ENCODE data around the gene SPSB4.
"Not testable (repeated sequence)": the region's sequence is repeated elsewhere in the genome, so short reads cannot be mapped to it uniquely, and the experiment has no call there.

SPSB4 gene

DNA sequence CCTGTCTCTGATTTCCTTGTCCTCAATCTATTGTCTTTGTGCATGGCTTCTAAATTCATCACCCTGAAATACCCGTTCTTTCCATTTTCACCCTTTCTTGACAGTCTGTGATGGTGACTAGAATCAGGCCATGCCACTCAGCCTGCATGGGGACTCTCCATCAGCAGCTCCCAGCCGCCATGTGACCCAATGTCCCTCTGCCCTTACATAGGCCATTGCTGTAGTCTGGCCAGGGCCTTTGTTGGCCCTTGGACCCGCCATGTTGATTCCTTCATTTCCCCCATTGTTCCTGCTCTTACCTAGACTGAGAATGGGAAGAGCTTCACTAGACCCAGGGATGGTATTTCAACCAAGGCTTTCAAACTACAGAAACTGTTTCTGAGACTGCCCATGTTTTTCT lies 45.8 kb downstream of the SPSB4 start:
- DNase-seq = no peak

DNA sequence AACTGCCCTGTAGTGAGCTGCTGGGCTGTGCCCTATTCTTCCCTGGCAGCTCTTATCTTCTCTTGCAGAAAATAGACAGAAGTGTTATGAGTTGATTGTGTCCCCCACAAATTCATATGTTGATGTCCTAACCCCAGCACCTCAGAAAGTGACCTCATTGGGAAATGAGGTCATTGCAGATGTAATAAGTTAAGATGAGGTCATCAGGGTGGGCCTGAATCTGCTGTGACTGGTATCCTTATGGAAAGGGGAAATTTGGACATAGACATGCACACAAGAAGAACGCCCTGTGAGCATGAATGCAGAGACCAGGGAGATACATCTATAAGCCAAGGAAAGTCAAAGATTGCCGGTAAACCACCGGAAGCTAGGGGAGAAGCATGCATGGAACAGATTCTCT lies 49.0 kb downstream of the SPSB4 start:
- DNase-seq = no peak

DNA sequence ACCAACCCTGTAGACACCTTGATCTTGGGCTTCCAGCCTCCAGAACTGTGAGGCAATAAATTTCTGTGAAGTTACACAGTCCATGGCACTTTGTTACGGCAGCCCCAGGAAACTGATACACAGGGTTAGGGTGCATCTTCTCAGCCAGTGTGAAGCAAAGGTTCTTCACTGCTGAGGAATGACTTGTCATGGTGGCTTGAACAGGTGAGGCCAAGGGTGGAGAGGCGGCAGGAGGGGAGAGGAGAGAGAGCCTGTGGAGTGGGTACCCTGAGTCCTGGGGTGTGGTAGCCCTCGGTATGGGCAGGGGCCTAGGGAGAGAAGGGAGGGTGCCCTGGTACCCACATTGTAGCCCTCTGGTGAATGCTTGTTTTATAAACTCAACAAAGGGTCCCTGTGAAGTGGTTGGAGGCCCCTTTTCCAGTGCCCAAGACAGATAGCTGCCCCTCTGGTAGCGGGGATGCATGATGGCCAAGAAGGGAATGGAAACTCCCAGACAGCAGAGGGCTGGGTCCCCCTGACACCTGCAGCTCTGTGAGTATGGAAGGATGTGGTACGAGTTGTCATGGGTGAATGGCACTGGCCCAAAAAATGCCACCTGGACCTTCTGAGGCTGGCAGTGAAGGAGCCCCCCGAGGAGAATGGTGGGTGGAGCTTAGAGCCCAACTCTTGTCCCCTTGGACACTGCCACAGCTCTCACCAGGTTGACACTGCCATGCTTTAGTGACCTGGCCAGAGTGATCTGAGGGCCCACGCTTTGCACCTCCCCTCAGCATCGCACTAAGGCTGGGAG lies 49.6 kb downstream of the SPSB4 start:
- no peak for DNase-seq

DNA sequence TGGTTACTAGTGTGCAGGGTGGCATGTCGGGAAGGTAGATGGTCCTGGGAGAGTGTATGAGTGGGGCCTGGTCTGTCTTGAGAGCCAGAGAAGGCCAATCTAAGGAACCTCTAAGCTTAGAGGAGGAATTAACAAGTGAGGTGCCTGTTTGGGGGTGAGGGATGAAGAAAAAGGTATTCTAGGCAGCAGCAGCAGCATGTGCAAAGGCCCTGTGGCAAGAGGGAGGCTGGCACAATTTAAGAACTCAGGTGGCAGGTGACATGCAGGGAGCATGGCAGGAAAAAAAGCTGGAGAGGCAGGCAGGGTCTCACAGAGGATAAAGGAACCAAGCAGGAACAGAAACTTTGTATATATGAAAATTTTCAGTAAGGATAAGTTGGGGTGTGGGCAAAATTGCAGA lies 51.2 kb downstream of the SPSB4 start:
- DNase-seq = no peak

DNA sequence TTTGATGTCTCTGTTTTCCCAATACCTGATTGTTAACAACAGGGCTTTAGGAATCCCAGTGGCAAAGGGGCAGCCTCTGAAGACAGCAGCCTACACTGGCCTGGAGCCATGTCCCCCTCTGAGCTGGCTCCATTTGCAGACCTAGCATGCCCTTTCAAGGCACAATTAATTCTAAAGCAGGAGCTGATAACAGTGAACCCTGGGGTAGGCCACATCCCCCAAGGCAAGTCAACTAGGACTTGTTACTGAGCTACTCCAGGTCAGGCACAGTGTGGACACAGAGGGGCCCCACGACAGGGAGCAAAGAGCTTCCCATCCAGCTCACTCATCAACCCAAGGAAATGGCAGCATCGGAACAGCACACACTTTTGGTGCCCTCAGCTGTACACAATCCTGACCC lies 51.9 kb downstream of the SPSB4 start:
- no peak for DNase-seq

DNA sequence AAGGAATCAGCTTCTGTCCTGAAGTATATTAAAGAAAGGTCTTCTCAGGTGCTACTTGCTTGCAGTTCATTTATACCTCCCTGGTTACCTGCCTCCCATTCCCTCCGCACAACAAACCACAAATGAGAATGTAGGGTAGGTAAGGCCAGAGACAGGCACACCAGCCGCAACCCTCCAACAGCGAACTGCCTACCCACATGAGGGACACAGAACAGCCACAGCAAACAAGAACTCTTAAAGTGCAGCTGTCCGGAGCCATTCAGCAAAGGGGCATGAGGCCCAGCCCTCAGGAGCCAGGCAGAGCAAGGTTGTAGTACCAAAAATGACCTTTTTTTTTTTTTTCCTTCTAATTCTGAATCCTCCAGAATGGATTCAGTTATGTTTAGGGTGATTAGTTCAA lies 52.4 kb downstream of the SPSB4 start:
- no peak for DNase-seq

DNA sequence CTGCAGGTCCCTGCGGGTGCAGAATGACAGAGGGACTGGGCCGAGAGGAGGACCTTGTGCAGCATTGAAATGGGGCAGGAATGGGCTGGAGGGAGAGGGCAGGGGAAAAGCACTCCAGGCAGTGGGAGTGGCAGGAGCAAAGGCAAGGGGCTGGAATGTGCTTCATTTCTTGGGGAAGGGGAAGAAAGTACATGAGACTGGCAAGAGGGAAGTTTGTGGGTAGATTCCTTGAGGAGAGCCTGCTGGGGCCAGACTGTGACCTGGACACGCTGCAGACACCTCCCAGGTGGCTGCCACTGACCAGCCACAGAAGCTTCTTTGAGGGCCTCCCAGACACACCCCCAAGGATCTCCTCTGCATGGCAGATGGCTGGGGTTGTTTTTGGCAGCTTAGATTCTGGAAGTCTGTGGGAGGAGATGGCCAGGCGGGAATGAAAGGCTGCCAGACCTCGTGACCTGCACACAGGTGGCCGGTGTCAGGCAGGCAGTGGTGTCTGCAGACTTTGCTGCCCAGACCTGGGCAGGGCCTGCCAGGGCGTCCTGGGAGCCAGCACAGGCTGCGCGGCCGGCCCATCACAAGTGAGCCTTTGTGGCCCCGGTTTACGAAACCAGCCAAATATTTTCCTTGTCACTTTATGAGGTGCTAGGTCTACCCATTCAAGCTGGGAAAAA lies 53.1 kb downstream of the SPSB4 start:
- DNase-seq = no peak

DNA sequence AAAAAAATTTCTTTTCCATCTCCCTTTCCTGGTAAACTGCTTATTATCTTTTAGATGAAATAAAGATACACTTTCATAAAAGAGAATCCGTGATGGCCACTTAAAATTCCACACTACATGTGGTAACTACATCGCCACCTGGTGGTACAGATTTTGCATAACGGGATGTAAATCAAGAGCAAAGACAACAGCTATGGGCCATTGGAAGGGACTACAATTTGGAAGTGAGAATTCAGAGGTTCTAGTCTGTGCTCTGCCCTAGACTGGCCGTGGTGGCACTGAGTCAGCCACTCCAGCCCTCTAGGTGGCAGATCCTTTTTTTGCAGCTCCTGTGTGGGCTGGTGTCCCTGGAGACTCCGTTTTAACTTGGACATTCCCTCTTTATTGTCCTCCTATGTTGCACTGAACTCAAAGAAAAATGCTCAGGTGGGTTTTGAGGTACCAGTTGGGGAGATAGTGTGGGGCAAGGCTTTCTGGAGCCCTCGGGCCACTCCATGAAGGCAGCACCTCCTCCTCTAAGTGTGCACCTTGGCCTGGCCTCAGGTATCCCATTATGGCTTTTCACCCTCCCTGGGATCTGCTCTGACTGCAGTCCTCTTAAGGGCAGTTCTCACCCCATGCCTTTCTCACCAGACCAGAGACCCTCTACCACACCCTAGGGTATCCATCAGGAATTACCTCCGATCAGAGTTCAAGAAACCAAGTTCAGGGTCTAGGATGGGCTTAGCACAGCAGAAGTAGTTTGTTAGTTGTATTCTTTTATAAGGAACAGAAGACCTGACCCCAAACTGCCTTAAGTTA lies 54.9 kb downstream of the SPSB4 start:
- peak; percentile 50 for DNase-seq

DNA sequence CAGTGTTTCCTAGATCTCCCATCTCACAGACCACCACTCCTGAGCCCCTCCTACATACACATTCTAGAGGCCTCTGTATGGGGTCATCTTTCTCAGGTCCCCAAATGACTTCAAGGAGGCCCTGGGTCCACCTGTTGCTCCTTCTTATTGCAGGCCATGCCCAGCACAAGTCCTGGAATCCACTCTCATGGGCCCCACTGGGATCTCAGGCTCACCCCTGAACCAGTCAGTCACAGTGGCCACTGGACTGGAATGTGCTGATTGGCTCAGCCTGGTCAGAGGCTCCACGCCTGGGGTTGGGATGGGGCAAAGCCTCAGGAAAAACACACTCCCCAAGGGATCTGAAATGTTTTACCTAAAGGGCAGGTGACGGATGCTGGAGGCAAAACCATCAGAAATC lies 55.7 kb downstream of the SPSB4 start:
- no peak for DNase-seq

DNA sequence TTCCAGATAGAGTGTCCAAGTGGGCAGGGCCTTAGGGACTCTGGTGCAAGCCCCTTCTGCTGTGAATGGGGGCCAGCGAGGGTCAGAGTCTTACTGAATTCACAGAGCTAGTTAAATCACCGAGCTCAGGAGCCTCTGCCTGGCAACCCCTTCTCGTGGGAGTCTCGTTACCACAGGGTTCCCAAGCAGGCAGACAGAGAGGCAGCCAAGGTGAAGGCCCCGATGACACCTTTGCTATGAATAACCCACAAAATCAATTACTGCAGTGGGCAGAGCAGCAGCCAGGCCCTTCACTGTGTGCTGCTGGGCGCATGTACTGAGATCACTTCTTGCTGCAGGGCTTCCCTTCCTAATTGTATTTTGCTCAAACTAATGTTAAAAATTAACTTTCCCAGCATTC lies 56.9 kb downstream of the SPSB4 start:
- no peak for DNase-seq

DNA sequence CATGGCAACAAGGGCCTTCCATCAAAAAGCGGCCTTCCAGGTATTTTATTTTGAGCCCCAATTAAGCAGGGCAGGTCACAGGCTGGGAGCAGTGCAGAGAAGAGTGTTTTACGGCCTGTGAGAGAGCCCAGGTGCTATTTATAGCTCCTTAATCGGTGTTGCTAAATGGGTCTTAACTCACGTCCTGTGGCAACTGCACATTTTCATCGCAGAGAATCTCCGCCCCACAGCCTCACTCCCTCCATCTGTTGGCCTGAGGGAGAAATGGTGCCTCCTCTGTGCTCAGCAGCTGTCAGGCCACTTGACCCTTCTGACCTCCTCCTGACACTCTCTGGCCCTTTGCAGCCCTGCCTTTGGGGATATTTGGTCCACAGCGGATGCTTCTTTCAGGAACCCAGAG lies 58.6 kb downstream of the SPSB4 start:
- no peak for DNase-seq

DNA sequence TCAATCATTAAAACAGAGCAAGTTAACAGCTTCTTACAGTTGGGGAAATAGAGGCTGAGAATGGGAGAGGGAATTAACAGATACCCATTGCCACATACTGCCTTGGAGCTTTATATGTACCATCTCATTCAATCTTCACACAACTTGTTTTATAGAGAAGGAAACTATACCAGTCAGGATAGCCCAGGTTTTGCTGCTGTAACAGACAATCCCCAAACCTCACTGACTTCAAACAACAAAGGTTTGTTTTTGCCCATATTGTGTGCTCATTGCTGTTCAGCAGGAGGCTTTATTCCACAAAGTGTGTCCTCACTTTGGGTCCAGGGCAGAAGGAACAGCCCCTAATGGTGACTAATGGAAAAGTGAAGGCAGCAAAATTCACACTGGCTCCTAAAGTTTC lies 59.2 kb downstream of the SPSB4 start:
- DNase-seq = no peak

DNA sequence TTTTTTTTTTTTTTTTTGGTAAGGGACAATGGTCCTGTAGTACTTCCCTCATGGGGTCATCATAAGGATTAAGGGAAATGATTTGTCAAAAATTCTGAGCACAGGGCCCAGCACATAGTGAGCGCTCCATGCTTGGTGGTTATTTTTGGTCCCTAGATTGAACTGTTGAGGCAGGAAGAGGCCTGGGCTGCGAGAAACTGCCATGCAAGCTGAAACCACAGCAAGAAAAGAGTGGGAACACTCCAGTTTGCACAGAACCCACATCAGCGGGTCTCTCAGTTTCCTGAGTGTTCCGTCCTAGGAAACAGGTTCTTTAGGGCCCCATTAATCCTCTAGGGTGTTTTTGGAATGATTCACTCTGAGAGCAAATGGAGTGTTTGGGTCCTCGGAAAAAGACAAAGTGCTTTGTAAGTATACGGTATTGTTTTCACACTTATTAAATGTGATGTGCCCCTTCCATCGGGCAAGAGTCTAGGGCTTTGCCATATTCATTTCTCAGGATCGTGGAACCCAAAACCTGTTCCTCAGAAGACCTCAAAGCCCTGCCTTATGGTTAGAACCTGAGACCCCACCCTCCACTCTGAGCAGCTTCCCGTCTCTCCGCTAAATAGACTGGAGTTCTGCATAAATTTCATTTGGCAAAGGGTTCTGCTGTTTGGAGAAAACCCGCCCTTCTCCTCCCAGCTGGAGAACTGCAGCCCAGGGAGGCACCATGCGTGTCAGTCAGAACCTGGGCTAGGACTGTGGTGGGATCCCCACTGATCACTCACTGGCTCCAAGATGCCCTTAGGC lies 60.4 kb downstream of the SPSB4 start:
- no peak for DNase-seq

DNA sequence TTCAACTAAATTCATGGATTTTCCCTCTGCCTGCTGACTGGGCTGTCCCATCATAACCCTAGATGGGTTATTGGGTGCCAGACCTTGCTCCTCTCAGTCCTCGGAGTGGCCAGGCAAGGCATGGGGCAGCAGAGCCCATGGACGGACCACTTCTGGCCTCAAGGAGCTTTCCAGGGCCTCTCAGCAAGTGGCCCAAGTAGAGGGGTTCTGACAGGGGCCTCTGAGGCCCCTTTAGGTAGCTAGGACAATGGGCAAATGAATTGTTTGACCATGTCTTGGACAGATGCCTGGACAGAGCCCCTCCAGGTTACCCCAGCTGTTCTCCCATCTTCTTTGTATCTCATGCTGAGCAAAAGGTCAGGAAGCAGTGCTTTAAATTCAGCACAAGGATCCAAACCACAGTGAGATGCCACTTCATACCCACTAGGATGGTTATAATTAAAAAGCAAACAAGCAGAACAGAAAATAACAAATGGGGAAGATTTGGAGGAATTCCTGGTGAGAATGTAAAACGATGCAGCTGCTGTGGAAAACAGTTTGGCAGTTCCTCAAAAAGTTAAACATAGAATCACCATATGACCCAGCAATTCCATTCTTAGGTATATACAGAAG lies 61.6 kb downstream of the SPSB4 start:
- no peak for DNase-seq

DNA sequence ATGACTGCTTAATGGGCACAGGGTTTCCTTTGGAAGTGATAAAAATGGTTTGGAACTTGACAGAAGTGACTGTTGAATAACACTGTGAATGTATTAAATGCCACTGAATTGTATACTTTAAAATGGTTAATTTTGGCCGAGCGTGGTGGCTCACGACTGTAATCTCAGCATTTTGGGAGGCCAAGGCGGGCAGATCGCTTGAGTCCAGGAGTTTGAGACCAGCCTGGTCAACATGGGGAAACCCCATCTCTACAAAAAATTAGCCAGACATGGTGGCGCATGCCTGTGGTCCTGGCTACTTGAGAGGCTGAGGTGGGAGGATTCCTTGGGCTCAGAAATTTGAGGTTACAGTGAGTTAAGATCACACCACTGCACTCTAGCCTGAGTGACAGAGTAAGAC lies 62.5 kb downstream of the SPSB4 start:
- DNase-seq = not testable (repeated sequence)

DNA sequence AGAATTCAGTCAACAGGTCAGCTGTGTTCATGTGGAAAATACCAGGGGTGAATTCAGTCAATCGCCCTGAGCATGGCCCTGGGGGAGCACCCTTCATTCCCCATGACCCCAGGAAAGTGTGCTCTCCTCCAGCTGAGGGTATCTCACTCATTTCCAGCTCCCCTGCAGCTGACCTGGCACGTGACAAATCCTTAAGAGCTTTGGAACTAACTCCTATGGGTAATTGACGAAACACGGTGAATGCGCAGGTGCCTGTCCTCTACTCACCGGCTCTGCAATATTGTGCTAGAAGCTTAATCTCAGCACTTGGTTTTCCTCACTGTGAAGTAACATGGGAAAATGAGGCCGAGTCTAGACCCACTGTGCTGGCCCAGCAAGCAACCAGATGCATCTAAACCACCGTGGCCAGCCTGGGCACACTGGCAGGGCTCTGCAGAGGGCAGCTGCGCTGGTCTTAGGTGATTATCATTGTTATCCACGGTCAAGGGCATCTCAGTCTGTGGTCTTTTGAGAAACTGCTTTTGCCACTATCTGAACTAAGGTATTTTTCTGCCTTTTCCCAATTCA lies 63.1 kb downstream of the SPSB4 start:
- no peak for DNase-seq

DNA sequence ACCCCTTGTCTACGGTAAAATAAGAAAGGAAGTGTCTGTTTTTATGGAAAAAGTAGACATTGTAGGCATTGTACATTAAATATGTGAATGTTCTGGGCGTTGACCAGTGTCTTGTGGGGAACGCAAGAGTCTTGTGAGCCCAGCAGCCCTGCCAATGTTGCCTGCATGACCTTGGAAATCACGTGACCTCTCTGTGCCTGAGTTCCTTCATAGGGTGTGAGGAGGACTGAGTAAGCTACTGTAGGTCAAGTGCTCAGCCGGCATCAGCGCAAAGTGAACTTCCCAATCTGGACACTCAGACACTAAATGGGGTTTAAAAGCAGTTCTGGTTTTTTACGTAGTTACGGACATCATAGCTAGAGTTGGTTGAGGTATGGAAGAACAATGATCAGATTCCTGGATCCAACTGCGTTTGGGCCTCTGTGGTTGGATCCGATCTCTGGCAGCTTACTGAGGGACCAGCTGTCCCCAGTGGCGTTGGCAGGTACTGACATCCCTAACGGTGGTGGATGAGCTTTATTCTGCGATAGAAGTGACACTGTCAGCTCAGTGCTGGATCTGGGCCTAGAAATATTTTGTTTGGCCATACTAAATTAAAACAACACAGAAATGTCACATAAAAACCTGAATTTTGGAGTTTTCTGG lies 63.8 kb downstream of the SPSB4 start:
- DNase-seq = no peak

DNA sequence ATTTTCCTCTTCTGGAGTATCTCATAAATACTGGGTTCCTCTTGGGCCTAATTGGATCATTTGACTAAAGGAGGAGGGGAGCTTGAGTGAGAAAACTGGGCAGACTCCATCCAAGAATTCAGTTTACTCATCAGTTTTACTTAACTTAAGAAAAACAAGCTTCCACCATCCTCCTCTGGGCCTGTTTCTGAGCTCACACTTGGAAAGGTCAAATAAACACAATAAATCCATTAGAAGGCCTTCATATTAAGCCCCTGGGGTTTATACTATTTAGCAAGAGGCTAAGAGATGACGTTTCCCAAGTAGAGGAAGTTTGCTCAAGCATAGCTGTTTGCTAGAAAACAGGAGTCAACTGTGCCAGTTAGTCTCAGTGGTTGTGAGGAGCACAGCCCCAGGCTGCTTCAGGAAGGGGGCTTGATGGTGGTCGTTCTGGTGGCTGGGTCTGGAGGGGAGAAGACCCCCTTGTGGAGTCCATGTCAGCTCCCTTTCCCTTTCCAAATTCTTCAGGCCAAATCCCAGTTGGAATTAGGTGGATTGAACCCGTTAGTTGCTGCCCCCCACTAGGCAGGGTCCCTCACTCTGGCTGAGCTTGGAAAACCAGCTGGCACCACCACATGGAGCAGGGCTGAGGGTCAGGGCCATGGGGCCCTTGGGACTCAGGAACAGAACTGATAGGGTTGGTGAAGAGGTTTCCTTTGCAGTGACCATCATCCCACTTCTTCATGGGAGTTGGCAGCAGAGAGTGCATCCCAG lies 64.8 kb downstream of the SPSB4 start:
- DNase-seq = no peak

DNA sequence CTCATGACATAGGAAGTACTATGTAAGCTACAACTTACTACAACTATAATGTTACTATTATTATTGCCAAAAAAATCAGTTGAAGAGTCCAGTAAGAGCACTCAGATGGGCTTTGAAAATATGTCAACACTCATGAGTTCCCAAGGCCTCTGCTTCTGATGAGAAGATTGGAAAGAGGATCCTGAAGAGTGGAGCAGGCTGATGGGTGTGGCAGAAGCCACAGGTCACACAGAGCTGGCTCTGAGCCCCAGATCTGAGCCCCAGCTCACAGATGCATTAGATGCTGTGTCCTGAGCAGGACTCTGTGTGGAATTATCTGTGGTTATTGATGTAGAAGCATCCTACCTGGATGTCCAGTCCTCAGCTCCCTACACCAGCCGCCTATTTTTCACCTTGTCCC lies 65.6 kb downstream of the SPSB4 start:
- DNase-seq = no peak

DNA sequence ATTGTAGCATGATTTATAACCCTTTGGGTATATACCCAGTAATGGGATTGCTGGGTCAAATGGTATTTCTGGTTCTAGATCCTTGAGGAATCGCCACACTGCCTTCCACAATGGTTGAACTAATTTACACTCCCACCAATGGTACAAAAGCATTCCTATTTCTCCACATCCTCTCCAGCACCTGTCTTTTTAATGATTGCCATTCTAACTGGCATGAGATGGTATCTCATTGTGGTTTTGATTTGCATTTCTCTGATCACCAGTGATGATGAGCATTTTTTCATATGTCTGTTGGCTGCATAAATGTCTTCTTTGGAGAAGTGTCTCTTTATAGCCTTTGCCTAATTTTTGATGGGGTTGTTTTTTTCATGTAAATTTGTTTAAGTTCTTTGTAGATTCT lies 66.8 kb downstream of the SPSB4 start:
- not testable (repeated sequence) for DNase-seq

DNA sequence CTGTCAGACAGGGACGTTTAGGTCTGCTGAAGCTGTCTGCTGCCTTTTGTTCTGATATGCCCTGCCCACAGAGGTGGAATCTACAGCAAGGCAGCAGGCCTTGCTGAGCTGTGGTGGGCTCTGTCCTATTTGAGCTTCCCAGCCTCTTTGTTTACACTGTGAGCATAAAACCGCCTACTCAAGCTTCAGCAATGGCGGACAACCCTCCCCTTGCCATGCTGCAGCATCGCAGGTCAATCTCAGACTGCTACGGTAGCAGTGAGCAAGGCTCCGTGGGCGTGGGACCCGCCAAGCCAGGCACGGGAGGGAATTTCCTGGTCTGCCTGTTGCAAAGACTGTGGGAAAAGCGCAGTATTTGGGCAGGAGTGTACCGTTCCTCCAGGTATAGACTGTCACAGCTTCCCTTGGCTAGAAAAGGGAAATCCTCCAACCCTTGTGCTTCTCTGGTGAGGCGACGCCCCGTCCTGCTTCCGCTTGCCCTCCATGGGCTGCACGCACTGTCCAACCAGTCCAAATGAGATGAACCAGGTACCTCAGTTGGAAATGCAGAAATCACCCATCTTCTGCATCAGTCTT lies 71.4 kb downstream of the SPSB4 start:
- DNase-seq = no peak
